Measurements from ENCODE around the gene IL19. TPM values are rescaled to one million over a fixed set of nuclear protein-coding genes. Genes with fewer than 3 reads are reported as not detected.

The IL19 gene
- total and polyA plus RNA-seq, 5 donors from 2014 or later: not detected

DNA sequence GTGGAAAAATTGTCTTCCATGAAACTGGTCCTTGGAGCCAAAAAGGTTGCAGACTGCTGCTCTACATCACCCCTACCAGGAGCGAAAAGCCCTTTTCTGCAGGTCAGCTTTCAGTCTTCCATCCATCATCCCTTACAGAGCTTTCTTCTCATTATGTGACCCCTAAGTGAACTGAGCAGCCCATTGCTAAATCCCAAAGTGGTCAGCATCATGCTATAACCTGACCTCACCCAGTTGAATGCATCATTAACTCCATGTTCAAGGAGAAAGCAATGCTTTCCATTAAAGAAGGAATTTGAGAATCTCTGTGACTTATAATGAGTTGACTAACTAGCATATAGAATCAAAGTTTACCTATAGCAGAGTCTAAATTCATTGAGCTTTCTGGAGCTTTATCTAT is 116.3 kb downstream of the IL19 start:
- no peaks in the 10 kb centered on the region for H3K36me3 ChIP-seq (ENCODE audit: control insufficient read depth, insufficient read depth, low read length)

DNA sequence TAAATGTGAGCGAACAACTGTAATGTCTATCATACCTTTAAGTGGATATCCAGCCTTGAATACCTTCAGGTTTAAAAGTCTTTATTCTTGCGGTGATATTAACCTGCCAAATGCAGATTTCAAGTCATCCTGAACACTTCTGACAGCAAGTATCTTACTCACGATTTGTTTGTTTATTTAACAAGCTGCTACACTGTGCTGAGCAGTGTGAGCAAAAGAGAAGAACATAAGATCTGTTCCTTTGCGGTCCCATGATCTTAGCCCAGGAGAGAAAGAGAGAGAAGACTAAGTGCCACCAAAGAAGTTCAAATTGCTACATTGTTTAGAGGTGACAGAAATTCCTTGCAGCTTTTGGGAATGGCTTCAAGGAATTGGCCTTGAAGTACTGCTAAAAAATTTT is 117.1 kb downstream of the IL19 start:
- ATAC-seq (ENCODE audit: low read depth in 2 of 2) (no peak), DNase-seq (no peak)
- H3K9me3 Mint-ChIP-seq: no peaks in the 10 kb centered on the region
- peaks cover 10% of the 10 kb centered on the region for H3K27me3 Mint-ChIP-seq
- H3K36me3 Mint-ChIP-seq: peaks cover 12% of the 10 kb centered on the region
- H3K27ac Mint-ChIP-seq: no peak overlapping the region
- no peak overlapping the region for H3K4me3 Mint-ChIP-seq
- Histone ChIP-seq H3K4me3 (ENCODE audit: low read depth, low read length) (no peak overlapping the region), H3K27ac (ENCODE audit: insufficient read depth, low read length, poor library complexity, severe bottlenecking) (no peak overlapping the region), H3K27me3 (ENCODE audit: control insufficient read depth, insufficient read depth, low read length) (no peaks in the 10 kb centered on the region), H3K36me3 (ENCODE audit: control insufficient read depth, insufficient read depth, low read length) (no peaks in the 10 kb centered on the region), H3K9me3 (ENCODE audit: control insufficient read depth in 2 of 2, low read length in 2 of 2) (no peaks in the 10 kb centered on the region), H3K4me1 (ENCODE audit: control insufficient read depth, insufficient read depth, low read length, poor library complexity, severe bottlenecking) (no peaks in the 10 kb centered on the region)
- H3K4me1 Mint-ChIP-seq: peaks cover 0 to 16% (median 10%) of the 10 kb centered on the region in 4 donors

More for the DNA sequence above, 116.3 kb downstream of the IL19 start:
- Mint-ChIP-seq H3K27ac (no peak overlapping the region), H3K36me3 (peaks cover 12% of the 10 kb centered on the region), H3K9me3 (no peaks in the 10 kb centered on the region), H3K4me3 (no peak overlapping the region), H3K4me1 (peaks cover 0 to 16% (median 10%) of the 10 kb centered on the region in 4 donors), H3K27me3 (peaks cover 10% of the 10 kb centered on the region)
- H3K27me3 ChIP-seq (ENCODE audit: control insufficient read depth, insufficient read depth, low read length): no peaks in the 10 kb centered on the region
- ATAC-seq (ENCODE audit: low read depth in 2 of 2): no peak
- no peak overlapping the region for H3K27ac ChIP-seq (ENCODE audit: insufficient read depth, low read length, poor library complexity, severe bottlenecking)
- DNase-seq: no peak
- no peaks in the 10 kb centered on the region for H3K4me1 ChIP-seq (ENCODE audit: control insufficient read depth, insufficient read depth, low read length, poor library complexity, severe bottlenecking)
- no peaks in the 10 kb centered on the region for H3K9me3 ChIP-seq (ENCODE audit: control insufficient read depth in 2 of 2, low read length in 2 of 2)
- no peak overlapping the region for H3K4me3 ChIP-seq (ENCODE audit: low read depth, low read length)

DNA sequence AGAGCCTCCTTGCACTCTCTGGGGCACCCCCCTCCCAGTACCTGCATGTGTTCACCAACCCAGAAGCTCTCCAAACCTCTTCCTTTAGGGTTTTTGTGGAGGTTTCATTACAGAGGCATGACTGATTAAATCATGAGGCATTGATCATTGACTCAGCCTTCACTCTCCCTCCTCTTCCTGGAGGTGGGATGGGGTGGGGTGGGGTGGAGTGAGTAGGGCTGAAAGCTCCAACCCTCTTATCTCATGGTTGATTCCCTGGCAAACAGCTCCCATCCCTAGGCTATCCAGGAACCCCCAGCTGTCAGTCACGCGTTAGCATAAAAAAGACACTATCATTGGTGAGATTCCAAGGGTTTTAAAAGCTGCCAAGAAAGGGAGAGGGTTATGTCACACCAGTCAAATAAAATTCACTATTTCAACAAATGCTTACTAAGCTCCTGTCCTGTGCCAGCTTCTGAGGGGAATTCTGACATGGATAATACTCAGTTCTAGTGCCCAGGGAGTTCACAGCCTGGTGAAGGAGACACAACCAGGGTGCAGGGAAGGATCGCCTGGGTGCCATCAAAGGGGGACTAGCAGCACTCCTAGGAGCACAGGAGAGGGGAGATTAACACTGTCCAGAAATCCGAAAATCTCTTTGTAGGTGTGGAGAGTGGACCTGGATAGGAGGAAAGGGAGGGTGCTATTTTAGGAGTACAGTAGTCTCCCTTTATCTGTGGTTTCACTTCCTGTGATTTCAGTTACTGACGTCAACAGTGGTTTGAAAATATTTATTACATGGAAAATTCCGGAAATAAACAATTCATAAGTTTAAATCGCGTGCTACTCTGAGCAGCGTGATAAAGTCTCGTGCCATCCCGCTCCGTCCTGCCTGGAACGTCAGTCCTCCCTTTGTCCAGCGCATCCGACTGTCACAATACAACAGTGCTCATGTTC is 119.8 kb downstream of the IL19 start:
- peak overlapping the region in 1 of 3 donors; percentile 84 for H3K27ac Mint-ChIP-seq
- ATAC-seq (ENCODE audit: low read depth in 2 of 2) (no peak), DNase-seq (no peak)
- H3K36me3 Mint-ChIP-seq: peaks cover 20% of the 10 kb centered on the region
- no peaks in the 10 kb centered on the region for H3K9me3 ChIP-seq (ENCODE audit: control insufficient read depth in 2 of 2, low read length in 2 of 2)
- H3K4me3 Mint-ChIP-seq: peak overlapping the region in 1 of 4 donors; percentile 11
- peak overlapping the region; percentile 6 for H3K4me3 ChIP-seq (ENCODE audit: low read depth, low read length)
- no peaks in the 10 kb centered on the region for H3K36me3 ChIP-seq (ENCODE audit: control insufficient read depth, insufficient read depth, low read length)
- no peaks in the 10 kb centered on the region for H3K27me3 ChIP-seq (ENCODE audit: control insufficient read depth, insufficient read depth, low read length)
- peaks cover 3 to 19% (median 13%) of the 10 kb centered on the region in 4 donors for H3K4me1 Mint-ChIP-seq
- H3K27ac ChIP-seq (ENCODE audit: insufficient read depth, low read length, poor library complexity, severe bottlenecking): no peak overlapping the region
- H3K9me3 Mint-ChIP-seq: no peaks in the 10 kb centered on the region
- H3K4me1 ChIP-seq (ENCODE audit: control insufficient read depth, insufficient read depth, low read length, poor library complexity, severe bottlenecking): no peaks in the 10 kb centered on the region
- peaks cover 5% of the 10 kb centered on the region for H3K27me3 Mint-ChIP-seq

DNA sequence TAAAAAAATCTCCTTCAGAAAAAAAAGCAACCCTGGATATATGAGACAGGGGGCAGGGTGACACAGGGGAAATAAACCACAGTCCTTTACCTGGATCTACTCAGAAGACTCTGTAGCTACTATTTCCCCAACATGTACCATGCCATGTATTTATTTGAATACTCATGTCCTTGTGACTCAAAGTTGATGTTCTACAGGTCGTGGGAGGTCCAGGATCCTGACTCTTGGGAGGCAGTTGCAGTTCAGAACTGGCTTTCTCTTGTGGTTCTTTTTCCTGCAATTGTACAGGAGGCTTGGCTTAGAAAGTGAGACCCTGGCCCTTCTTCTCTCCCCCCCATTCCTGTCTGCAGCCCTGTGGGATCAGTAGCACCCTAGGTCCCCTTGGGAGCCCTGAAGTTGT is 120.8 kb downstream of the IL19 start:
- H3K9me3 ChIP-seq (ENCODE audit: control insufficient read depth in 2 of 2, low read length in 2 of 2): no peaks in the 10 kb centered on the region
- Mint-ChIP-seq H3K36me3 (peaks cover 16% of the 10 kb centered on the region), H3K9me3 (peaks cover 0 to 1% (median 0%) of the 10 kb centered on the region in 7 donors), H3K27ac (peak overlapping the region in 2 of 3 donors; percentile 36 to 84), H3K4me3 (no peak overlapping the region), H3K4me1 (peaks cover 9 to 21% (median 13%) of the 10 kb centered on the region in 4 donors), H3K27me3 (no peaks in the 10 kb centered on the region)
- no peaks in the 10 kb centered on the region for H3K27me3 ChIP-seq (ENCODE audit: control insufficient read depth, insufficient read depth, low read length)
- H3K4me3 ChIP-seq (ENCODE audit: low read depth, low read length): no peak overlapping the region
- ATAC-seq (ENCODE audit: low read depth in 2 of 2) (no peak), DNase-seq (no peak)
- H3K4me1 ChIP-seq (ENCODE audit: control insufficient read depth, insufficient read depth, low read length, poor library complexity, severe bottlenecking): no peaks in the 10 kb centered on the region
- no peak overlapping the region for H3K27ac ChIP-seq (ENCODE audit: insufficient read depth, low read length, poor library complexity, severe bottlenecking)
- no peaks in the 10 kb centered on the region for H3K36me3 ChIP-seq (ENCODE audit: control insufficient read depth, insufficient read depth, low read length)

Other genes starting within 250 kb of the IL19 start
- gene EIF2D, start 158.3 kb upstream of the IL19 start, total RNA-seq: 35.7 TPM
- 10 to 100 TPM; 21.3 to 32.6 (median 26.7) TPM for gene EIF2D, start 158.3 kb upstream of the IL19 start, polyA plus RNA-seq
- 0.67 TPM for gene DYRK3, start 135.2 kb upstream of the IL19 start, total RNA-seq
- gene DYRK3, start 135.2 kb upstream of the IL19 start, polyA plus RNA-seq: under 1 TPM in 1 of 4 donors, not detected in 3; 0.32 TPM
- gene MAPKAPK2, start 85.9 kb upstream of the IL19 start, total RNA-seq: 167 TPM
- gene MAPKAPK2, start 85.9 kb upstream of the IL19 start, polyA plus RNA-seq: 1 to 10 TPM; 2.4 to 3.8 (median 2.9) TPM
- 7.0 TPM for gene IL10, start 1.7 kb downstream of the IL19 start, total RNA-seq
- 1 to 10 TPM in 2 of 4 donors, under 1 TPM in 2; 0.60 to 4.4 (median 2.0) TPM for gene IL10, start 1.7 kb downstream of the IL19 start, polyA plus RNA-seq
- not detected for gene IL20, start 94.8 kb downstream of the IL19 start, total RNA-seq
- gene IL20, start 94.8 kb downstream of the IL19 start, polyA plus RNA-seq: not detected
- not detected for gene IL24, start 126.7 kb downstream of the IL19 start, total RNA-seq
- 10 to 100 TPM; 25.0 to 36.3 (median 29.6) TPM for gene IL24, start 126.7 kb downstream of the IL19 start, polyA plus RNA-seq
- gene FCMR, start 151.2 kb downstream of the IL19 start, total RNA-seq: 393 TPM
- 100 to 1,000 TPM; 888 to 986 (median 949) TPM for gene FCMR, start 151.2 kb downstream of the IL19 start, polyA plus RNA-seq
- not detected for gene PIGR, start 175.7 kb downstream of the IL19 start, total RNA-seq
- not detected for gene PIGR, start 175.7 kb downstream of the IL19 start, polyA plus RNA-seq
- gene FCAMR, start 199.7 kb downstream of the IL19 start, total RNA-seq: not detected
- not detected for gene FCAMR, start 199.7 kb downstream of the IL19 start, polyA plus RNA-seq